GM13976 (cell line): ENCODE measurements around the gene RALGAPB.

Experiments
- DNase-seq: peaks from one replicate; pipeline ENCODE4 v3.0.0; 2012; ENCODE audit warnings: low spot score
- CTCF ChIP-seq: IDR thresholded peaks from 2 replicates; pipeline ENCODE4 v1.5.1; 2012; ENCODE audit warnings: borderline replicate concordance, mild to moderate bottlenecking; ENCODE audit not compliant: insufficient read depth; ENCODE audit errors: extremely low read depth, missing control alignments, control extremely low read depth
- in situ Hi-C: fragments of 300-500 bp; cut with MboI; formaldehyde crosslinking; loops from one replicate; pipeline ENCODE4 v1.12.0; 2022; ENCODE audit warnings: low sequenced_read_pairs, mixed read lengths, inconsistent platforms; ENCODE audit not compliant: unreplicated experiment

The RALGAPB gene

GRCh38 chr20:38472513-38473366 lies at the start of gene RALGAPB:
Gene RALGAPB, plus strand, starts transcription at chr20:38472843. Its CDS starts 15,590 bp downstream, at chr20:38488433.
- in situ Hi-C loops, result no loop called here
- peak; percentile 96 for DNase-seq
- TF ChIP-seq CTCF, result no peak

- in situ Hi-C loops, result no loop called here
- no peak for TF ChIP-seq CTCF
- no peak for DNase-seq
Observed at GRCh38 chr20:38423541-38423940, 49.1 kb upstream of the RALGAPB start.

GRCh38 chr20:38424401-38424800 lies 48.2 kb upstream of the RALGAPB start:
- in situ Hi-C loops, result no loop called here
- TF ChIP-seq CTCF, result no peak
- no peak for DNase-seq

- in situ Hi-C loops, result no loop called here
- no peak for TF ChIP-seq CTCF
- DNase-seq, result no peak
Observed at GRCh38 chr20:38426006-38426897, 46.4 kb upstream of the RALGAPB start.

GRCh38 chr20:38427655-38428023 lies 45.0 kb upstream of the RALGAPB start:
- DNase-seq, result no peak
- TF ChIP-seq CTCF, result no peak
- in situ Hi-C loops, result no loop called here

- in situ Hi-C loops, result no loop called here
- DNase-seq, result no peak
- no peak for TF ChIP-seq CTCF
Observed at GRCh38 chr20:38428800-38429199, 43.8 kb upstream of the RALGAPB start.
